HT-29 (cell line): ENCODE results near the gene DOLPP1. TPM values are rescaled to one million over a fixed set of nuclear protein-coding genes. Genes with fewer than 3 reads are reported as not detected.

ENCODE experiments used
- DNase-seq: peaks from one replicate; pipeline ENCODE4 v3.0.0-alpha.2; 2015; ENCODE audit warnings: low spot score
- total RNA-seq: library from RNA; depleted of rRNA; stranded (reverse); fragments of >200 nt; shearing (Covaris generic); gene quantifications from 2 replicates; pipeline ENCODE4 v1.2.3, GENCODE V29; 2014

Gene DOLPP1
- total RNA-seq, 1 experiment from 2014 or later: 45.4 TPM

- DNase-seq: no peak
Observed at GRCh38 chr9:129093602-129094386, 12.9 kb downstream of the DOLPP1 start.

GRCh38 chr9:129094387-129095169, 13.7 kb downstream of the DOLPP1 start:
- DNase-seq: no peak

GRCh38 chr9:129095170-129095667, 14.3 kb downstream of the DOLPP1 start:
- no peak for DNase-seq

- no peak for DNase-seq
Observed at GRCh38 chr9:129095908-129096307, 15.0 kb downstream of the DOLPP1 start.

GRCh38 chr9:129097671-129098306, 16.9 kb downstream of the DOLPP1 start:
- no peak for DNase-seq

- no peak for DNase-seq
Observed at GRCh38 chr9:129098328-129098727, 17.4 kb downstream of the DOLPP1 start.

GRCh38 chr9:129100383-129101169, 19.7 kb downstream of the DOLPP1 start:
- DNase-seq: no peak

- no peak for DNase-seq
Observed at GRCh38 chr9:129101279-129101678, 20.4 kb downstream of the DOLPP1 start.

- DNase-seq: no peak
Observed at GRCh38 chr9:129102095-129102525, 21.2 kb downstream of the DOLPP1 start.

GRCh38 chr9:129102791-129103594, 22.1 kb downstream of the DOLPP1 start:
- DNase-seq: peak; percentile 71

- no peak for DNase-seq
Observed at GRCh38 chr9:129103595-129103965, 22.7 kb downstream of the DOLPP1 start.

GRCh38 chr9:129104051-129104450, 23.1 kb downstream of the DOLPP1 start:
- no peak for DNase-seq

GRCh38 chr9:129105857-129106694, 25.2 kb downstream of the DOLPP1 start:
- no peak for DNase-seq

- no peak for DNase-seq
Observed at GRCh38 chr9:129107651-129108050, 26.7 kb downstream of the DOLPP1 start.

GRCh38 chr9:129108083-129108804, 27.3 kb downstream of the DOLPP1 start:
- no peak for DNase-seq

GRCh38 chr9:129108805-129109536, 28.1 kb downstream of the DOLPP1 start:
- peak; percentile 85 for DNase-seq

GRCh38 chr9:129109537-129109903, 28.6 kb downstream of the DOLPP1 start:
- DNase-seq: peak; percentile 38
